HUES6 (cell line): Measurements from ENCODE around the gene ABO.
"Not testable (repeated sequence)": the region's sequence is repeated elsewhere in the genome, so short reads cannot be mapped to it uniquely, and the experiment has no call there.

Experiments used
- H3K27ac ChIP-seq: 2 replicates; pipeline ENCODE4 v1.7.0; 2013; ENCODE audit warnings: low read depth, mild to moderate bottlenecking, low read length, inconsistent platforms
- H3K27me3 ChIP-seq: 2 replicates; pipeline ENCODE4 v1.6.1; 2013; ENCODE audit warnings: low read length; ENCODE audit not compliant: control insufficient read depth, insufficient read depth
- H3K36me3 ChIP-seq: 2 replicates; pipeline ENCODE4 v1.6.1; 2013; ENCODE audit warnings: low read length; ENCODE audit not compliant: control insufficient read depth, insufficient read depth
- H3K4me1 ChIP-seq: 2 replicates; pipeline ENCODE4 v1.6.1; 2013; ENCODE audit warnings: low read length; ENCODE audit not compliant: control insufficient read depth, insufficient read depth
- H3K4me3 ChIP-seq: 2 replicates; pipeline ENCODE4 v1.5.1; 2013; ENCODE audit warnings: low read depth, low read length
- H3K9ac ChIP-seq: one replicate; pipeline ENCODE4 v1.6.1; 2013; ENCODE audit warnings: mild to moderate bottlenecking, low read length
- H3K9me3 ChIP-seq: 2 replicates; pipeline ENCODE4 v1.6.1; 2013; ENCODE audit warnings: low read depth, low read length; ENCODE audit not compliant: control insufficient read depth, insufficient read depth

ABO gene

GRCh38 chr9:133238851-133239532, 36.0 kb downstream of the ABO start:
- Histone ChIP-seq H3K27me3 (peaks cover 15% of the 10 kb centered on the region), H3K4me3 (peak overlapping the region; percentile 67), H3K27ac (no peak overlapping the region), H3K9ac (no peak overlapping the region), H3K36me3 (no peaks in the 10 kb centered on the region), H3K9me3 (no peaks in the 10 kb centered on the region), H3K4me1 (peaks cover 6% of the 10 kb centered on the region; the same call in 1 of the 2 replicates)

GRCh38 chr9:133238272-133238850, 36.6 kb downstream of the ABO start:
- no peak overlapping the region for H3K9ac ChIP-seq
- H3K27ac ChIP-seq = no peak overlapping the region
- peaks cover 6% of the 10 kb centered on the region; the same call in 1 of the 2 replicates for H3K4me1 ChIP-seq

GRCh38 chr9:133237035-133237731, 37.8 kb downstream of the ABO start:
- H3K36me3 ChIP-seq = no peaks in the 10 kb centered on the region
- H3K27ac ChIP-seq = no peak overlapping the region
- no peaks in the 10 kb centered on the region for H3K9me3 ChIP-seq
- H3K9ac ChIP-seq = no peak overlapping the region
- peaks cover 6% of the 10 kb centered on the region; the same call in 1 of the 2 replicates for H3K4me1 ChIP-seq
- no peak overlapping the region for H3K4me3 ChIP-seq
- peaks cover 15% of the 10 kb centered on the region for H3K27me3 ChIP-seq

More at GRCh38 chr9:133238272-133238850, 36.6 kb downstream of the ABO start:
- Histone ChIP-seq H3K4me3 (peak overlapping the region; percentile 67), H3K9me3 (no peaks in the 10 kb centered on the region), H3K36me3 (no peaks in the 10 kb centered on the region), H3K27me3 (peaks cover 15% of the 10 kb centered on the region)

- not testable (repeated sequence) for H3K4me1 ChIP-seq, H3K9ac ChIP-seq, H3K4me3 ChIP-seq, H3K36me3 ChIP-seq, H3K27ac ChIP-seq, H3K9me3 ChIP-seq
- peaks cover 15% of the 10 kb centered on the region for H3K27me3 ChIP-seq
Measured at GRCh38 chr9:133236291-133237034, 38.5 kb downstream of the ABO start.

- Histone ChIP-seq H3K27ac (no peak overlapping the region), H3K36me3 (no peaks in the 10 kb centered on the region), H3K4me1 (peaks cover 6% of the 10 kb centered on the region; the same call in 1 of the 2 replicates)
Measured at GRCh38 chr9:133235549-133236222, 39.3 kb downstream of the ABO start.

GRCh38 chr9:133234577-133235322, 40.3 kb downstream of the ABO start:
- no peak overlapping the region for H3K9ac ChIP-seq

More at GRCh38 chr9:133235549-133236222, 39.3 kb downstream of the ABO start:
- no peaks in the 10 kb centered on the region for H3K9me3 ChIP-seq
- H3K4me3 ChIP-seq = no peak overlapping the region
- H3K9ac ChIP-seq = no peak overlapping the region
- peaks cover 15% of the 10 kb centered on the region for H3K27me3 ChIP-seq

GRCh38 chr9:133233681-133234432, 41.1 kb downstream of the ABO start:
- Histone ChIP-seq H3K9ac (no peak overlapping the region), H3K4me1 (peaks cover 6% of the 10 kb centered on the region; the same call in 1 of the 2 replicates), H3K36me3 (no peaks in the 10 kb centered on the region), H3K27ac (no peak overlapping the region), H3K27me3 (peaks cover 15% of the 10 kb centered on the region), H3K9me3 (no peaks in the 10 kb centered on the region; the same call in 1 of the 2 replicates), H3K4me3 (no peak overlapping the region)

More at GRCh38 chr9:133234577-133235322, 40.3 kb downstream of the ABO start:
- no peaks in the 10 kb centered on the region; the same call in 1 of the 2 replicates for H3K9me3 ChIP-seq
- peaks cover 15% of the 10 kb centered on the region for H3K27me3 ChIP-seq
- no peak overlapping the region for H3K27ac ChIP-seq
- no peaks in the 10 kb centered on the region for H3K36me3 ChIP-seq
- H3K4me1 ChIP-seq = peaks cover 6% of the 10 kb centered on the region; the same call in 1 of the 2 replicates
- H3K4me3 ChIP-seq = no peak overlapping the region

GRCh38 chr9:133231934-133232568, 43.0 kb downstream of the ABO start:
- H3K27me3 ChIP-seq, H3K36me3 ChIP-seq, H3K27ac ChIP-seq, H3K4me3 ChIP-seq, H3K9ac ChIP-seq, H3K9me3 ChIP-seq, H3K4me1 ChIP-seq: not testable (repeated sequence)

GRCh38 chr9:133230514-133230913, 44.5 kb downstream of the ABO start:
- H3K9ac ChIP-seq, H3K4me3 ChIP-seq, H3K9me3 ChIP-seq, H3K36me3 ChIP-seq, H3K27me3 ChIP-seq, H3K4me1 ChIP-seq, H3K27ac ChIP-seq: not testable (repeated sequence)
